ENCODE measurements around the gene FANCL.
"Not testable (repeated sequence)": the region's sequence is repeated elsewhere in the genome, so short reads cannot be mapped to it uniquely, and the experiment has no call there.

Gene FANCL

DNA sequence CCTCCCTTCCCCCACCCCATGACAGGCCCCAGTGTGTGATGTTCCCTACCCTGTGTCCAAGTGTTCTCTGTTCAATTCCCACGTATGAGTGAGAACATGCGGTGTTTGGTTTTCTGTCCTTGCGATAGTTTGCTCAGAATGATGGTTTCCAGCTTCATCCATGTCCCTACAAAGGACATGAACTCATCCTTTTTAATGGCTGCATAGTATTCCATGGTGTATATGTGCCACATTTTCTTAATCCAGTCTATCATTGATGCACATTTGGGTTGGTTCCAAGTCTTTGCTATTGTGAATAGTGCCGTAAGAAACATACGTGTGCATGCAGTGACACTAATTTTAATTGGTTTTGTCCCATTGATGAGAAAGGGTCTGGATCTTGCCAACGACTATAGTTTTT, 95.4 kb downstream of the FANCL start:
- not testable (repeated sequence) for DNase-seq (ENCODE audit: low read depth, low spot score)

DNA sequence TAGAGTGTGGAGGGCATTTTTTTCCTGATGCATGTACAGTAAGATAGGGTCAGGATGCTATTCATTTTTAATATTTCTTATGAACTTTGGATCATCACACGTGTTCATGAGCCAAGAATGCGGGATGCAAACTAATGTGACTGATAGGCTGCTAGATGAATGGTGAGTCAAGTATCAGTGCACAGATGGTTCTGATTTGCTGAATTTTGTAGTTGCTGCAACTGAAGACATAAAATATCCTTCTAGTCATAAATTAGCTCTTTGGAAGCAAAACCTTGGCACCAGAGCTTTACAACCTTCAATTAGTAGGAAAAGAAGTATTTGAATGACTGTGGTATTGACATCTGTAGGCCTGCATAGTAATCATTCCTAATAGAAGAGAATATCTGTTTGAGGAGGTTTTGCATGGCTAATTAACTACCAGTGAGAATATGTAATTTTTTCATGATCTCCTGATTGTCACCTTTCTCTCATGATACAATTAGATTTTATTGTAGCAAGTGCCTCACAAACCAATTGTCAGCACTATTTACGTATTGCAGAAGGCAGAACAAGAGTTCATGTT, 100.5 kb downstream of the FANCL start:
- DNase-seq (ENCODE audit: low read depth, low spot score): no peak

DNA sequence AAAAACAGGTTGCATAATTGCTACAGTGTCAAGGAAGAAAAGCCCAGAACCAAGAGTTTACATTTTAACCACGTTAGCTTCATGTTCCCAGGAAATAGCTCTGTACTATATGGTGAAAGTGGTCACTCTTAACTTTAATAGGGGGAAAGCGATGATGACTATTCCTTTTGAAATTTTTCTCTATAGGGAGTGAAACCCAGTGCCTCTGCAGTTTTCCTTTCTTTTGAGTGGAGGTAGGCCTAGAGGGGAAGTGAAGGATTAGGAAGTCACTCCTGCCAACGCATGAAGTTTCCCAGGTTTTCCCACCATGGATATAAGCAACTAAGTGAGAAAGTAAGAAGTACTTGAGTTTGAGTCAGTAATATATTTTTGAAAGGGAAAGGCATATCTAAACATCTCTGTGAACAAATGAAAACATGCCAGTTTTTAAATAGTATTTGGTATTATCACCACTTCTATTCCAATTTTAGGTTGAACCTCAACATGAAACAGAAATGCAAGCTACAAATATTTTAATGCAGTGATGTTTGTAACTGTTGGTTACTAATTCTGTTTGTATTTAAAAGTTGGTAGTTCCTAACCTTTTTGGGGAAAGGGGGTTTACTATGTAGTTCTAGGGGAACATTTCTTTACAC, 102.6 kb downstream of the FANCL start:
- no peak for DNase-seq (ENCODE audit: low read depth, low spot score)

DNA sequence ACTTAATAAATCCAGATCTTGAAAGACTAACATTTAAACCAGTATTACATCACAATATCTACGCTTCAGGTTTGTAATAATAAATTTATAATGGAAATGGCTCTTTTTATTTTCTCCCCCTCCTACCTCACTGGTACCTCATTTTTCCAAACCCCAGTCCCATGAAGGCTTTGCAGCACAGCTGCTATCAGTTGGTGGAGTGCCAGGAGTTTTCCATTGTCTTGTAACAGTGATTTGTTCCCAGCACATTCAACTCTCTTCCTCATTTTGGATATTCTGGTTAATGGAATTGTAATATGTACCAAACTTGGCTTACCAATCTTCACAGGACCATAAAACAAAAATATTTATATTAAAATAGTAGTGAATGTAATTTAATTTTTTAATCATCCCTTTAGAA, 103.3 kb downstream of the FANCL start:
- no peak for DNase-seq (ENCODE audit: low read depth, low spot score)

DNA sequence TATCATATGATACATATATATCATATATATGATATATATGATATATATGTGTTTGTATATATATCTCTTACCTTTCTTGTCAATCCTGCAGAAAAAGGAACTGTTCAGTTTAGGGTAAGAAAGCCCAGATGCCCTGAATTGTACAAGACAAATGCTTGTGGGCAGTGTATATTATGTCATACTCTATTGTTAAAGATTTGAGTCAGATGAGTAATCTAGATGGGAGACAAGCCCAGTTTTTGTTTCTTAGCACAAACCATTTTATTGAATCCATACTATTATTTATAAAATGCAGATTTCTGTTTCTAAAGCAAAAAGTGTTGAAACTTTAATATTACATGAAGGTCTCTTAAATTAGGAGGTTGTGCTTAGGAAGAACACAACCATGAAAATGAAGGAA, 103.9 kb downstream of the FANCL start:
- no peak for DNase-seq (ENCODE audit: low read depth, low spot score)

DNA sequence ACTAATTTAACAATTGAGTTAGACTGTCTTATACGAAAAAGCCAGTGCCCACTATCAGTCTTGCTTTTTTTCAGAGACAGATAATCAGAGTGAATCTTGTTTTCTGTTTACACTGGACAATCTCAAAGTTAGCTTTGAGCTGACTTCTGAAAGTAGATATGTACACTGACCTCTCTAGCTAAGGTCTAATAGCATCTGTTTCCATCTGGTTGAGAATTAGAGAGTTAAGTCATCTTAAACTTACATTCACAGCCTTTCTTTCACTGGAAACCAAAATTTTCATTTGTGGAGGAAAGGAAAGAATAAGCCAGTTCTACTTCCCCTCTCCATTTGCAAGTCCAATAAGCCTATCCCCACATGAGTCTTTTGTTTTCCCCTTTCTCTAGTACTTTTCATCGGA, 105.3 kb downstream of the FANCL start:
- no peak for DNase-seq (ENCODE audit: low read depth, low spot score)

DNA sequence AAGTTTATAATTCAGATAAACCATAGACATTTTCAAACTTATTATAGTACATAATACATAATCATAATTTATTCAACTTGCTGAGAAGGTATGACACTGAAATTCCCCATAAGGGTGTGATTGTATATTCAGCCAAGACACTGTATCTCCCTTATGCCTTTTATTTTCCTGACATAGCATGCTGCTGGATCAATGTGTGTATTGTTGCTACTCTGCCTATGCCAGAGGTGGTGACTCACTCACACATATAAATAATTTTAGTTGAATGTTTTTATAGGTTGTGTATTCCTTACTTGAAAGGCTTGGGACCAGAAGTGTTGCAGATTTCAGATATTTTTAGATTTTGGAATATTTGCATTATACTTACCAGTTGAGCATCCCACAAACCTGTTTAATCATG, 107.7 kb downstream of the FANCL start:
- DNase-seq (ENCODE audit: low read depth, low spot score): no peak

DNA sequence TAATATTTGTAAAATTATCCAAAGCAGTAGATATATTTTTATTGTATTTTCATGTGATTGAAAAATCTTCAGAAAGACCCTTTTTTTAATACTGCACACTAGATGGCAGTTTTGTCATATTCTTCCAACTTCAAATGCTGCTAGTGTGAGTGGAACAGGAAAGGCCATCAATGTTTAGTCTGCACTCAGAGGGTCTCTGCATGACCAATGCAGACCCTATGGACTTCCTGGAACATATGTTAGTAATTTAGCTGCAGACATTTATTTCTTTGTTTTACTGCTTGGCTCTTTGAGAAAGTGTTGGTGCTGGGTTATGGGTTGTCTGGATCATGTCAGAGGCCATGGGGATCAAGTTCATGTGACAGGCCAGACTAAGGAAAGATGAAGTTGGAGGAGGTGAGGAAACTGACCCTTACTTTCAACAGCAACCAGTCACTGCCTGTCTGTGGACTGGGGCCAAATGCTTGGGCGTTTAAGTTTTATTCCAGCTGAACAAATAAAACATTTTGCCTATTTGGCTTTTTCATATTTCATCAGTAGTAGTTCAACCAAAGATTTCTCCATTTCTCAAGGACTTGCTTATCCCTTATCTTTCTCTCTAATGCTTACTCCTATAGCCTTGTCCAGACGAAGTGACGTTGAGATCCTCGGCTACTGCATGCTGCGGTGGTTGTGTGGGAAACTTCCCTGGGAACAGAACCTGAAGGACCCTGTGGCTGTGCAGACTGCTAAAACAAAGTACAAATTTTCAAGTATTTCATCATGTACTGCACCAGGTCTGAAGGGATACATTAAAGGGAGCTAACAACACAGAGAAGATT, 109.7 kb downstream of the FANCL start:
- no peak for DNase-seq (ENCODE audit: low read depth, low spot score)

DNA sequence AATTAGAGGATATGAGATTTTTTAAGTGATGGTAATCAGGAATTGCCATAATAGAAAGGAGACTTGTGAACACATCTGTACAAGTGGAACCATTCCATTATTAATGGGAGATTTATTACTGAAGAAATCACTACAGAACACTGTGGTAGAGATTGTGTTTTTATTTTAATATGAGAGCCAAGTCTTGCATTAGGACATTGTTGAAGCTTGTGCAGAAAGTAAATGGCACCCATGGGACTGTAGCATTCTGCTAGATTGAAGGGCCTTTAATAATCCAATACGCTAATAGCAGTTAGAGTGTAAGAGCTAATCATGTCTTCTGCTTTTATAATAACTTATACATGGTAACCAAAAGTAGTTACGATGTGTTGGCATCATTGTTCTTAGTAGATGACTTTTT, 110.9 kb downstream of the FANCL start:
- no peak for DNase-seq (ENCODE audit: low read depth, low spot score)

DNA sequence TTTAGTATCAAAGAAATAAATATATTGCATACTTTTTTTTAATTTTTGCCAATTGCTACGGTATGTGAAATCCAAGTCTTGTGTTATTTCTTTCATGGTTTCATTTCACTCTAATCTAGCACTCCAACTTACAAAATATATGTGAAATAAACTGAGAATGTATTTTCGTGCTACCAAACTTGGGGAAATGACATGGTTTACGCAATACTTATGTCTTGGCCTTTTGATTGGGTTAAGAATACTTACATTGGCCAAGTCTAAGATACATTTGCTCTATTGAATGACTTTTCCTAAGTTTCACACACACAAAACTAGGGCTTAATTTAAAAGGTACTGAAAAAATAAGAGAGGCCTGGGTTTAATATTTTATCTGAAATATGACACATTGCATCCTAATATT, 114.0 kb downstream of the FANCL start:
- DNase-seq (ENCODE audit: low read depth, low spot score): no peak

DNA sequence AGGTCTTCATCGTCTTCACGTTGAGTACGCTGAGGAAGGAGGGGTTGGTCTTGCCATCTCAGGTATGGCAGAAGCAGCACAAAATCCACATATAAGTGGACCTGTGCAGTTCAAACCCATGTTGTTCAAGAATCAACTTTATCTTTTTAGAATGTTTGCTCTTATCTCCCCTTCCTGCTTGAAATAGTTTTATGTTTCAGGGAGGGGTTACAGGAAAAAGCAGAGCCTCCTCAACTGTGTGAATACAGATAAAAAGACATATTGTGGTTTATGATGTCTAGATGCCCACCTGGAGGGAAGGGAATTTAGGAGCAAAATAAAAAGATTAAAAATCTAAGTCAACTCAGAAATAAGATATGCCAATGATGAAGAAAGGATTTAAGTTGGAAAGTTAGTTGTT, 118.6 kb downstream of the FANCL start:
- no peak for DNase-seq (ENCODE audit: low read depth, low spot score)

DNA sequence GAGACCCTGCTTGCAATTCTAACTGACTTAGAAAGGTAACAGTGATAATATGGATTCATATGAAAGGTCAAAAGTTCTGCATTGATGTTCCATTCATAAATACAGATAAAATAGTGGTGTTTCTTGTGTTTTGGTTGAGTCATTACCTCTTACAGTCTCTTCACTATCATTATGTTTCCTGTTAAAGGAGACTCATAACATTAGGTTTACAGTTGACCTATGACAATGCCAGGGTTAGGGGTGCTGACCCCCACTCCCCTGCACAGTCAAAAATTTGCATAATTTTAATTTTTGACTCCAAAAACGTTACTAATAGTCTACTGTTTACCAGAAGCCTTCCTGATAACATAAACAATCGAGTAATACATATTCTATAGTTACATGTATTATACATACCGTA, 119.1 kb downstream of the FANCL start:
- no peak for DNase-seq (ENCODE audit: low read depth, low spot score)

DNA sequence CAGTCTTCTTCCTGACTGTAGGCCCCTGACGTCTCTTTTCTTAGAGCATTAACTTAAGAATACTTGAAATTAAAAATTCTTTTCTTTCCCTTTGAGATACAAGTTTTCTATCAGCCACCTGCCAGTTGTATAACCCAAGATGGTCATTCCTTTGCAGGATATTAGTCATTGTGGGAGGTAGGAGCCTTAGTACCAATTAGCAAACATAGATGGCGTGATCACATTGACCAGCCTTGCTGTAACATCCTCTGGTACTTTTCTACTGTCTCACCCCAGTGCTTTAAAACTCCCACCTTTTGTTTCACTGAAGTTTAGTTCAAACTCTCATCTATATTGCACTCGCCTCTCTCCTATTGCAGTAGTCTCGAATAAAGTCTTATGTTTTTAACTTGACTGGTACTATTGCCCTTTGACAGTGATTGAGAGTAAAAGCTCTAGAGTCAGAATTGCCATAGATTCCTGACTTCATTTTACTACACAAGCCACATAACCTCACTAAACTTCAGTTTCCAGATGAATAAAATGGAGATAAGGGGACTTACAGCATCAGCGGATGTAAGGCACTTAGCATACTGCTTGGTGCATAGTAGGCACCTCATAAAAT, 120.4 kb downstream of the FANCL start:
- no peak for DNase-seq (ENCODE audit: low read depth, low spot score)

DNA sequence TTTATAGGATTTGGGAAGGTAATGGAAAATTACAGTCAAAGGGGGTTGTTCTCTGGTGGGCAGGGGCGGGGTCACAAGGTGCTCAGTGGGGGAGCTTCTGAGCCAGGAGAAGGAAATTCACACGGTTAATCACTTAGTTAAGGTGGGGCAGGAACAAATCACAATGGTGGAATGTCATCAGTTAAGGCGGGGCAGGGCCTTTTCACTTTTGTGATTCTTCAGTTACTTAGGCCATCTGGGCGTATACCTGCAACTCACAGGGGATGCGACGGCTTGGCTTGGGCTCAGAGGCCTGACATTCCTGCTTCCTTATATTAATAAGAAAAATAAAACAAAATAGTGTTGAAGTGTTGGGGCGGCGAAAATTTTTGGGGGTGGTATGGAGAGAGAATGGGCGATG, 127.6 kb downstream of the FANCL start:
- not testable (repeated sequence) for DNase-seq (ENCODE audit: low read depth, low spot score)

DNA sequence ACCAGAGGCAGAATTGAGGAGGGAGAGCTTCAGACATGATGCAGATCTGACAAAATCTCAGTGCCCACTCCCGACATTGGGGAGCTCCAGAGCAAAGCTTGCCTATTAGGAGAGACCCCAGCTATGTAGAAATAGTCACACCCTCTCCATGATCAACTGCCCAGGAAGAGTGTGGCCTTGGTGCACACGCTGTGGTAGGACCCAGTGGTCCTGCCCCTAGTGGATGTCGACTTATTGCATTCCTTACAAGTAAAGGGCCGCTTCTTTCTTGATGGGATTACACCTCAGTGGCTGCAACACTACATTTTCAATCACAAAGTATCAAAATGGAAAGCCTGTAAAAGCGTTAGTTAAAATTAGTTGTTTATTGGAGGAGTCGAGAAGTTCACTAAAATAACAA, 130.4 kb downstream of the FANCL start:
- no peak for DNase-seq (ENCODE audit: low read depth, low spot score)

DNA sequence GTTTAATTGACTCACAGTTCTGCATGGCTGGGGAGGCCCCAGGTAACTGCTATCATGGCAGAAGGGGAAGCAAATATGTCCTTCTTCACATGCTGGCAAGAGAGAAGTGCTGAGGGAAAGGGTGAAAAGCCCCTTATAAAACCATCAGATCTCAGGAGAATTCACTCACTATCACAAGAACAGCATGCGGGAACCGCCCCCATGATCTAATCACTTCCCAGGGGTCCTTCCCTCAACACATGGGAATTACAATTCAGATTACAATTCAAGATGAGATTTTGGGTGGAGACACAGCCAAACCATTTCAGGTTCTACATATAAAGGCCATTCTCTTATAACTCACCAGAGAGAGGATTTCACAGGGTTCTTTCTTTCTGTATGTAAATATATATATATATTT, 131.6 kb downstream of the FANCL start:
- no peak for DNase-seq (ENCODE audit: low read depth, low spot score)
